Measurements from ENCODE around the gene PSMB11. TPM values are rescaled to one million over a fixed set of nuclear protein-coding genes. Genes with fewer than 3 reads are reported as not detected.

Gene PSMB11
- total RNA-seq, 3 donors from 2014 or later: not detected

GRCh38 chr14:23089498-23090253, 47.7 kb downstream of the PSMB11 start:
- DNase-seq (no peak), ATAC-seq (no peak)
- no peak for TF ChIP-seq CTCF (IDR thresholded peaks at IDR 0.05)
- Histone ChIP-seq H3K36me3 (ENCODE audit: low read depth) (peaks cover 9% of the 10 kb centered on the region), H3K4me1 (ENCODE audit: low read depth) (peaks cover 11% of the 10 kb centered on the region), H3K9me3 (no peaks in the 10 kb centered on the region), H3K4me3 (no peak overlapping the region)
- intact Hi-C loops (cut with DNase I, micrococcal nuclease): loop anchor here in 1 of 2 donors (10.0 kb wide), 1 partner anchor 195 kb away; the partner anchor contains the start of gene HOMEZ

- no peaks in the 10 kb centered on the region for H3K9me3 ChIP-seq
- H3K4me1 ChIP-seq (ENCODE audit: low read depth): peaks cover 11% of the 10 kb centered on the region
- peaks cover 14% of the 10 kb centered on the region for H3K36me3 ChIP-seq (ENCODE audit: low read depth)
- intact Hi-C loops (cut with DNase I, micrococcal nuclease): loop anchor here in 1 of 2 donors (10.0 kb wide), 1 partner anchor 195 kb away; the partner anchor contains the start of gene HOMEZ
- H3K4me3 ChIP-seq: no peak overlapping the region
- TF ChIP-seq CTCF (IDR thresholded peaks at IDR 0.05): no peak
- ATAC-seq: no peak
- DNase-seq: no peak
Measured at GRCh38 chr14:23090254-23090636, 48.2 kb downstream of the PSMB11 start.

- intact Hi-C loops (cut with DNase I, micrococcal nuclease): loop anchor here in 1 of 2 donors (10.0 kb wide), 1 partner anchor 193 kb away; the partner anchor contains the start of gene HOMEZ
- H3K36me3 ChIP-seq (ENCODE audit: low read depth): peaks cover 12% of the 10 kb centered on the region
- DNase-seq (no peak), ATAC-seq (no peak)
- no peaks in the 10 kb centered on the region for H3K9me3 ChIP-seq
- H3K4me1 ChIP-seq (ENCODE audit: low read depth): peaks cover 18% of the 10 kb centered on the region
- H3K4me3 ChIP-seq: no peak overlapping the region
- TF ChIP-seq CTCF (IDR thresholded peaks at IDR 0.05): no peak
Measured at GRCh38 chr14:23091294-23092225, 49.5 kb downstream of the PSMB11 start.

GRCh38 chr14:23093104-23093503, 51.1 kb downstream of the PSMB11 start:
- Histone ChIP-seq H3K36me3 (ENCODE audit: low read depth) (peaks cover 12% of the 10 kb centered on the region), H3K9me3 (no peaks in the 10 kb centered on the region), H3K4me3 (no peak overlapping the region), H3K4me1 (ENCODE audit: low read depth) (peaks cover 30% of the 10 kb centered on the region)
- ATAC-seq (no peak), DNase-seq (no peak)
- intact Hi-C loops (cut with DNase I, micrococcal nuclease): loop anchor here in 1 of 2 donors (10.0 kb wide), 1 partner anchor 192 kb away; the partner anchor contains the start of gene HOMEZ
- TF ChIP-seq CTCF (IDR thresholded peaks at IDR 0.05): no peak

- intact Hi-C loops (cut with DNase I, micrococcal nuclease): loop anchor here in 1 of 2 donors (10.0 kb wide), 1 partner anchor 191 kb away; the partner anchor contains the start of gene HOMEZ
- DNase-seq: no peak
- Histone ChIP-seq H3K9me3 (no peaks in the 10 kb centered on the region), H3K4me3 (no peak overlapping the region), H3K4me1 (ENCODE audit: low read depth) (peaks cover 30% of the 10 kb centered on the region), H3K36me3 (ENCODE audit: low read depth) (peaks cover 11% of the 10 kb centered on the region)
- TF ChIP-seq CTCF (IDR thresholded peaks at IDR 0.05): no peak
- no peak for ATAC-seq
Measured at GRCh38 chr14:23093526-23093925, 51.5 kb downstream of the PSMB11 start.

Other genes starting within 250 kb of the PSMB11 start
- 10 to 100 TPM in 2 of 3 donors, 1 to 10 TPM in 1; 7.6 to 13.7 (median 13.2) TPM for gene SLC7A7, start 226.8 kb upstream of the PSMB11 start, total RNA-seq
- gene MRPL52, start 212.3 kb upstream of the PSMB11 start, total RNA-seq: 10 to 100 TPM; 59.1 to 79.1 (median 64.5) TPM
- 100 to 1,000 TPM in 2 of 3 donors, 10 to 100 TPM in 1; 48.1 to 161 (median 104) TPM for gene MMP14, start 205.6 kb upstream of the PSMB11 start, total RNA-seq
- gene LRP10, start 170.5 kb upstream of the PSMB11 start, total RNA-seq: 100 to 1,000 TPM; 218 to 276 (median 245) TPM
- under 1 TPM; 0.35 to 0.66 (median 0.51) TPM for gene REM2, start 159.0 kb upstream of the PSMB11 start, total RNA-seq
- 10 to 100 TPM; 74.1 to 97.9 (median 75.3) TPM for gene RBM23, start 123.1 kb upstream of the PSMB11 start, total RNA-seq
- gene PRMT5, start 112.8 kb upstream of the PSMB11 start, total RNA-seq: 10 to 100 TPM; 47.7 to 55.1 (median 50.2) TPM
- gene HAUS4, start 85.1 kb upstream of the PSMB11 start, total RNA-seq: 10 to 100 TPM; 34.0 to 42.8 (median 41.4) TPM
- 1 to 10 TPM; 1.5 to 4.7 (median 2.3) TPM for gene AJUBA, start 59.7 kb upstream of the PSMB11 start, total RNA-seq
- 10 to 100 TPM; 11.0 to 16.3 (median 11.8) TPM for gene C14orf93, start 32.1 kb upstream of the PSMB11 start, total RNA-seq
- 10 to 100 TPM; 54.4 to 94.3 (median 92.5) TPM for gene PSMB5, start 7.3 kb upstream of the PSMB11 start, total RNA-seq
- 1 to 10 TPM; 2.7 to 4.8 (median 4.4) TPM for gene CDH24, start 15.3 kb downstream of the PSMB11 start, total RNA-seq
- 100 to 1,000 TPM; 143 to 172 (median 170) TPM for gene ACIN1, start 52.9 kb downstream of the PSMB11 start, total RNA-seq
- gene C14orf119, start 53.3 kb downstream of the PSMB11 start, total RNA-seq: 10 to 100 TPM; 46.6 to 48.3 (median 48.0) TPM
- under 1 TPM in 1 of 3 donors, not detected in 2; 0.13 TPM for gene CIROP, start 62.8 kb downstream of the PSMB11 start, total RNA-seq
- not detected for gene CEBPE, start 77.0 kb downstream of the PSMB11 start, total RNA-seq
- 10 to 100 TPM; 16.0 to 26.4 (median 22.0) TPM for gene SLC7A8, start 141.4 kb downstream of the PSMB11 start, total RNA-seq
- gene RNF212B, start 195.7 kb downstream of the PSMB11 start, total RNA-seq: not detected
- 10 to 100 TPM; 15.3 to 18.3 (median 17.3) TPM for gene HOMEZ, start 243.9 kb downstream of the PSMB11 start, total RNA-seq